ENCODE measurements around the gene GC. TPM values are rescaled to one million over a fixed set of nuclear protein-coding genes. Genes with fewer than 3 reads are reported as not detected.
A peak's percentile ranks its signal among the peaks of the same experiment; 100 is the strongest.

The GC gene
- total RNA-seq, 2 experiments from 2014 or later, result not detected

DNA sequence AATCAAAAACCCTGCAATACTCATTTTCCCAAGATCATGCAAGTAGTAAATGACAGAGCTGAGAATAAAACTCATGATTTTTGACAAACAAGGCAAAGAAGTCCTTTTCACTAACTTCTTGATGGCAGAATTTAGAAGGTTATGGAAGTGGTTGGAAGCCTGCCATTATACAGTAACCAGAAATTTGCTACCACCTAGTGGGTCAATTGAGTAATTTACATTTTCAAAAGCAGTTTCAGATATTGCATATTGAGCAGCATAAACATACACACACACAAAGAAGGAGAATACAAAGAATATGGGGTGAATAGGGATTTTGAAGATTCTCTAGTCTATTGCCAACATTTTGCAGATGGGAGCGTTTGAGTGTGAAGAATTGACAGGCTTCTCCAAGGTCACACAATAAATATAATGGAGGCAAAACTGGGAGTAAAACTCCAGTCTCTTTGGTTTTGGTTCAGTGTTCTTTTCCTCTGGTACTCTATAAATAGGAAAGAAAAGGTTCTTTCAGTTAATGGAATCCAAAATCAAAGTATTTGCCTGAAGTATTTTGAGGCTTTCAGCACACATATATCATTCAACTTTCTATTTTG, 70.2 kb downstream of the GC start:
- Mint-ChIP-seq H3K27ac (no peak overlapping the region), H3K9me3 (no peaks in the 10 kb centered on the region), H3K4me1 (ENCODE audit: low read depth) (no peaks in the 10 kb centered on the region), H3K36me3 (ENCODE audit: low read depth) (no peaks in the 10 kb centered on the region), H3K4me3 (no peak overlapping the region), H3K27me3 (no peaks in the 10 kb centered on the region)
- TF ChIP-seq CTCF (IDR thresholded peaks at IDR 0.05), result peak; percentile 63
- DNase-seq, result peak in 3 of 14 experiments; percentile 39 to 47 (median 42)
- H3K27me3 ChIP-seq (ENCODE audit: control insufficient read depth in 1 of 2, insufficient read depth in 2 of 2, low read length in 2 of 2), result no peaks in the 10 kb centered on the region
- intact Hi-C loops (cut with DNase I, micrococcal nuclease), result loop anchor here (1.0 to 10.0 kb wide), 5 partner anchors 529 to 1112 kb away; no protein-coding TSS in a partner anchor
- H3K4me3 ChIP-seq (ENCODE audit: low read length), result no peak overlapping the region
- ChIA-PET POLR2A (no interaction called here), CTCF (no interaction called here)
- H3K9me3 ChIP-seq (ENCODE audit: control insufficient read depth in 1 of 2, insufficient read depth in 1 of 2, low read length in 2 of 2), result no peaks in the 10 kb centered on the region
- H3K36me3 ChIP-seq (ENCODE audit: insufficient read depth, low read length), result no peaks in the 10 kb centered on the region
- H3K27ac ChIP-seq (ENCODE audit: low read depth in 1 of 2, low read length in 2 of 2), result no peak overlapping the region
- H3K4me1 ChIP-seq (ENCODE audit: insufficient read depth, low read length), result no peaks in the 10 kb centered on the region
- no peak for ATAC-seq (ENCODE audit: poor library complexity)

- no peak overlapping the region for H3K4me3 ChIP-seq (ENCODE audit: low read length)
- no peaks in the 10 kb centered on the region for H3K27me3 Mint-ChIP-seq
- no peak overlapping the region for H3K27ac ChIP-seq (ENCODE audit: low read depth in 1 of 2, low read length in 2 of 2)
- H3K4me1 ChIP-seq (ENCODE audit: insufficient read depth, low read length), result no peaks in the 10 kb centered on the region
- DNase-seq (no peak), ATAC-seq (ENCODE audit: poor library complexity) (no peak)
- intact Hi-C loops (cut with DNase I, micrococcal nuclease), result loop anchor here (2.0 to 10.0 kb wide), 4 partner anchors 527 to 1057 kb away; no protein-coding TSS in a partner anchor
- H3K9me3 ChIP-seq (ENCODE audit: control insufficient read depth in 1 of 2, insufficient read depth in 1 of 2, low read length in 2 of 2), result no peaks in the 10 kb centered on the region
- ChIA-PET CTCF (no interaction called here), POLR2A (no interaction called here)
- no peaks in the 10 kb centered on the region for H3K27me3 ChIP-seq (ENCODE audit: control insufficient read depth in 1 of 2, insufficient read depth in 2 of 2, low read length in 2 of 2)
- H3K27ac Mint-ChIP-seq, result no peak overlapping the region
- H3K4me3 Mint-ChIP-seq, result no peak overlapping the region
- TF ChIP-seq CTCF (IDR thresholded peaks at IDR 0.05), result no peak
- no peaks in the 10 kb centered on the region for H3K9me3 Mint-ChIP-seq
- no peaks in the 10 kb centered on the region for H3K36me3 ChIP-seq (ENCODE audit: insufficient read depth, low read length)
- no peaks in the 10 kb centered on the region for H3K36me3 Mint-ChIP-seq (ENCODE audit: low read depth)
- no peaks in the 10 kb centered on the region for H3K4me1 Mint-ChIP-seq (ENCODE audit: low read depth)
Observed at GRCh38 chr4:71711985-71712348, 71.9 kb downstream of the GC start.

- no peak for ATAC-seq (ENCODE audit: poor library complexity)
- no peaks in the 10 kb centered on the region for H3K27me3 Mint-ChIP-seq
- H3K9me3 Mint-ChIP-seq, result no peaks in the 10 kb centered on the region
- no peaks in the 10 kb centered on the region for H3K36me3 Mint-ChIP-seq (ENCODE audit: low read depth)
- no peaks in the 10 kb centered on the region for H3K36me3 ChIP-seq (ENCODE audit: insufficient read depth, low read length)
- no peaks in the 10 kb centered on the region for H3K9me3 ChIP-seq (ENCODE audit: control insufficient read depth in 1 of 2, insufficient read depth in 1 of 2, low read length in 2 of 2)
- H3K4me1 Mint-ChIP-seq (ENCODE audit: low read depth), result no peaks in the 10 kb centered on the region
- no peaks in the 10 kb centered on the region for H3K27me3 ChIP-seq (ENCODE audit: control insufficient read depth in 1 of 2, insufficient read depth in 2 of 2, low read length in 2 of 2)
- no peak overlapping the region for H3K27ac ChIP-seq (ENCODE audit: low read depth in 1 of 2, low read length in 2 of 2)
- TF ChIP-seq CTCF (IDR thresholded peaks at IDR 0.05), result no peak
- intact Hi-C loops (cut with DNase I, micrococcal nuclease), result loop anchor here (5.0 to 10.0 kb wide), 3 partner anchors 527 to 829 kb away; no protein-coding TSS in a partner anchor
- H3K4me1 ChIP-seq (ENCODE audit: insufficient read depth, low read length), result no peaks in the 10 kb centered on the region
- no peak for DNase-seq
- H3K27ac Mint-ChIP-seq, result no peak overlapping the region
- POLR2A ChIA-PET, result no interaction called here
- H3K4me3 ChIP-seq (ENCODE audit: low read length), result no peak overlapping the region
- CTCF ChIA-PET, result interaction anchor here (1.7 kb wide), 1 partner anchor 9 kb away, joined by 4 read pairs; no protein-coding TSS in a partner anchor
- H3K4me3 Mint-ChIP-seq, result no peak overlapping the region
Observed at GRCh38 chr4:71711044-71711984, 72.6 kb downstream of the GC start.

Measured in CD4-positive, alpha-beta T cell (primary cell).